HFFc6 (cell line): ENCODE data around the gene P2RY2. TPM values are rescaled to one million over a fixed set of nuclear protein-coding genes. Genes with fewer than 3 reads are reported as not detected.

ENCODE experiments used
- DNase-seq: peaks from one replicate; pipeline ENCODE4 v3.0.0-alpha.2; 2018
- H3K27ac Mint-ChIP-seq: 2 replicates; pipeline ENCODE4 v1.8.0; 2020; ENCODE audit warnings: mild to moderate bottlenecking, mixed read lengths
- H3K27me3 Mint-ChIP-seq: 2 replicates; pipeline ENCODE4 v1.8.0; 2021; ENCODE audit warnings: mild to moderate bottlenecking, moderate library complexity, mixed read lengths; ENCODE audit not compliant: insufficient read depth
- H3K36me3 Mint-ChIP-seq: 2 replicates; pipeline ENCODE4 v1.8.0; 2021; ENCODE audit warnings: low read depth, mixed read lengths
- H3K4me1 Mint-ChIP-seq: 2 replicates; pipeline ENCODE4 v1.8.0; 2020; ENCODE audit warnings: low read depth, mixed read lengths
- H3K4me3 Mint-ChIP-seq: 2 replicates; pipeline ENCODE4 v1.8.0; 2020; ENCODE audit warnings: mild to moderate bottlenecking, moderate library complexity, mixed read lengths
- H3K9me3 Mint-ChIP-seq: 2 replicates; pipeline ENCODE4 v1.8.0; 2020; ENCODE audit warnings: mild to moderate bottlenecking, mixed read lengths
- CTCF ChIP-seq: fragments of 200-600 bp; sonication (generic); IDR thresholded peaks from 2 replicates; pipeline ENCODE4 v1.5.0; 2021; ENCODE audit warnings: antibody characterized with exemption, mild to moderate bottlenecking
- total RNA-seq, 6 experiments: library from RNA; stranded (reverse); fragmentation: NEBNext Ultra II Directional; extraction: Animal tissue kit (Norgen Biotek cat#: 25700); gene quantifications; 2 replicates in 1 of 6; 3 replicates in 5 of 6; pipeline ENCODE4 v1.2.3, GENCODE V29; 2021

The P2RY2 gene
- total RNA-seq, 6 experiments from 2014 or later = 0.08 to 0.20 (median 0.16) TPM; not detected in 1

- H3K4me1 Mint-ChIP-seq = peaks cover 17% of the 10 kb centered on the region
- H3K27me3 Mint-ChIP-seq = peaks cover 9% of the 10 kb centered on the region
- H3K36me3 Mint-ChIP-seq = no peaks in the 10 kb centered on the region
- no peak overlapping the region for H3K27ac Mint-ChIP-seq
- no peaks in the 10 kb centered on the region for H3K9me3 Mint-ChIP-seq
- H3K4me3 Mint-ChIP-seq = no peak overlapping the region
- no peak for DNase-seq
- TF ChIP-seq CTCF = no peak
These were observed 15.9 kb upstream of the P2RY2 start for GRCh38 chr11:73201888-73202780.

GRCh38 chr11:73203322-73203721 is 14.8 kb upstream of the P2RY2 start:
- Mint-ChIP-seq H3K36me3 (no peaks in the 10 kb centered on the region), H3K27me3 (peaks cover 9% of the 10 kb centered on the region), H3K27ac (no peak overlapping the region), H3K9me3 (no peaks in the 10 kb centered on the region; the same call in 1 of the 2 replicates), H3K4me3 (no peak overlapping the region), H3K4me1 (peaks cover 17% of the 10 kb centered on the region)
- no peak for TF ChIP-seq CTCF
- DNase-seq = no peak

GRCh38 chr11:73203790-73204189 is 14.3 kb upstream of the P2RY2 start:
- DNase-seq = no peak
- Mint-ChIP-seq H3K4me1 (peaks cover 12% of the 10 kb centered on the region), H3K27ac (no peak overlapping the region), H3K27me3 (peaks cover 9% of the 10 kb centered on the region), H3K36me3 (no peaks in the 10 kb centered on the region), H3K9me3 (no peaks in the 10 kb centered on the region; the same call in 1 of the 2 replicates), H3K4me3 (no peak overlapping the region)
- TF ChIP-seq CTCF = no peak

GRCh38 chr11:73204711-73205121 is 13.4 kb upstream of the P2RY2 start:
- no peak for DNase-seq
- peaks cover 9% of the 10 kb centered on the region; the same call in 1 of the 2 replicates for H3K27me3 Mint-ChIP-seq
- no peak overlapping the region for H3K4me3 Mint-ChIP-seq
- no peak for TF ChIP-seq CTCF
- no peaks in the 10 kb centered on the region; the same call in 1 of the 2 replicates for H3K9me3 Mint-ChIP-seq
- H3K4me1 Mint-ChIP-seq = peaks cover 11% of the 10 kb centered on the region
- no peak overlapping the region for H3K27ac Mint-ChIP-seq
- H3K36me3 Mint-ChIP-seq = no peaks in the 10 kb centered on the region

GRCh38 chr11:73205661-73206343 is 12.3 kb upstream of the P2RY2 start:
- Mint-ChIP-seq H3K27me3 (peaks cover 4% of the 10 kb centered on the region; the same call in 1 of the 2 replicates), H3K4me3 (no peak overlapping the region), H3K9me3 (no peaks in the 10 kb centered on the region; the same call in 1 of the 2 replicates), H3K27ac (no peak overlapping the region), H3K36me3 (no peaks in the 10 kb centered on the region), H3K4me1 (peaks cover 11% of the 10 kb centered on the region)
- TF ChIP-seq CTCF = no peak
- DNase-seq = no peak
